GM10266 (cell line): ENCODE data around the gene TSPEAR.

Experiments
- DNase-seq: peaks from one replicate; pipeline ENCODE4 v3.0.0; 2012; ENCODE audit errors: extremely low spot score
- CTCF ChIP-seq: IDR thresholded peaks from 2 replicates; pipeline ENCODE4 v1.5.1; 2012; ENCODE audit warnings: mild to moderate bottlenecking, low read depth; ENCODE audit not compliant: control insufficient read depth, insufficient read depth; ENCODE audit errors: missing control alignments

Gene TSPEAR

GRCh38 chr21:44756423-44757185 lies 45.2 kb upstream of the TSPEAR start:
- TF ChIP-seq CTCF = no peak
- no peak for DNase-seq

- TF ChIP-seq CTCF = no peak
Observed at GRCh38 chr21:44755227-44755626, 43.9 kb upstream of the TSPEAR start.

GRCh38 chr21:44753357-44753756 lies 42.0 kb upstream of the TSPEAR start:
- DNase-seq = no peak
- no peak for TF ChIP-seq CTCF

More at GRCh38 chr21:44755227-44755626, 43.9 kb upstream of the TSPEAR start:
- DNase-seq = no peak

GRCh38 chr21:44752671-44753235 lies 41.4 kb upstream of the TSPEAR start:
- TF ChIP-seq CTCF = no peak

GRCh38 chr21:44751799-44752636 lies 40.6 kb upstream of the TSPEAR start:
- TF ChIP-seq CTCF = no peak
- DNase-seq = no peak

More at GRCh38 chr21:44752671-44753235, 41.4 kb upstream of the TSPEAR start:
- no peak for DNase-seq

GRCh38 chr21:44751186-44751798 lies 39.9 kb upstream of the TSPEAR start:
- no peak for TF ChIP-seq CTCF
- no peak for DNase-seq
